HG02981 (cell line): ENCODE results near the gene SRCAP.

Experiments
- ATAC-seq: cut with Tn5 transposase; IDR thresholded peaks from one replicate; pipeline ENCODE4 v1.9.1; 2021; ENCODE audit warnings: mild to moderate bottlenecking, moderate library complexity; ENCODE audit not compliant: unreplicated experiment

The SRCAP gene

DNA sequence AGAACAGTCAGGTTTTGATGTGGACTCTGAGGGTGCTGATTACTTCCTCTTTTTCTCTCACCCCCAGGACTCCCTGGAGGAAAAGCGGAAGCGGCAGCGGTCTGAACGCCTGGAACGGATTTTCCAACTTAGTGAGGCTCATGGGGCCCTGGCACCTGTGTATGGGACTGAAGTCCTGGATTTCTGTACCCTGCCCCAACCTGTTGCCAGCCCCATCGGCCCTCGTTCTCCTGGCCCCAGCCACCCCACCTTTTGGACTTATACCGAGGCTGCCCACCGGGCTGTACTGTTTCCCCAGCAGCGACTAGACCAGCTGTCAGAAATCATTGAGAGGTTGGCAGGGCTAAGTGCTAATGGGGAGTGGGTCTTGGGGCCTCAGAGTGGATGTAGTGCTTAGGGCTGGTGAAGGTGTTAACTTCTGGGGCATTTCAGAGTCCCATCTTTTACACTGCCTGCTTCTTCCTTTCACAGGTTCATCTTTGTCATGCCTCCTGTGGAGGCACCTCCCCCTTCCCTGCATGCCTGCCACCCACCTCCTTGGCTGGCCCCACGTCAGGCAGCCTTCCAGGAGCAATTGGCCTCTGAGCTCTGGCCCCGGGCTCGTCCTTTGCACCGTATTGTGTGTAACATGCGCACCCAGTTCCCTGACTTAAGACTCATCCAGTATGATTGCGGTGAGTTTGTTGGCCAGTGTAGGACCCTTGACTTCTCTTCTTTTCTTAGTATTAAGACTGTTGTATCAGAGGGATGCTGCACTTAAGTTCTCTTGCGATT, 30.1 kb downstream of the SRCAP start:
- no peak for ATAC-seq

DNA sequence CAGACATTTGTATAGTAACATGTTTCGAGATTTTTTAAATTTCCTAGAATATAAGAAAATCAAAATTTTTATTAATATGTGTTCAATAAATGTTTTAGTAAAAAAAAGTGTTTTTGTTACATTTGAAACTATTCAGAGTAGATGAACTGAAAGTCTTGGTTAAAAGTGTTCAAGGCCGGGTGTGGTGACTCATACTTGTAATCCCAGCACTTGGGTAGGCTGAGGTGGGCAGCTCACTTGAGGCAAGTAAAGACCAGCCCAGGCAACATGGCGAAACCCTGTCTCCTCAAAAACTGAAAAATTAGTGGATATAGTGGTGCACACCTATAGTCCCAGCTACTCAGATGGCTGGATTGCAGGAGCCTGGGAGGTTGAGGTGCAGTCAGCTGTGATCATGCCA, 32.4 kb downstream of the SRCAP start:
- no peak for ATAC-seq

GRCh38 chr16:30736995-30737793, 38.2 kb downstream of the SRCAP start:
- ATAC-seq, result no peak

DNA sequence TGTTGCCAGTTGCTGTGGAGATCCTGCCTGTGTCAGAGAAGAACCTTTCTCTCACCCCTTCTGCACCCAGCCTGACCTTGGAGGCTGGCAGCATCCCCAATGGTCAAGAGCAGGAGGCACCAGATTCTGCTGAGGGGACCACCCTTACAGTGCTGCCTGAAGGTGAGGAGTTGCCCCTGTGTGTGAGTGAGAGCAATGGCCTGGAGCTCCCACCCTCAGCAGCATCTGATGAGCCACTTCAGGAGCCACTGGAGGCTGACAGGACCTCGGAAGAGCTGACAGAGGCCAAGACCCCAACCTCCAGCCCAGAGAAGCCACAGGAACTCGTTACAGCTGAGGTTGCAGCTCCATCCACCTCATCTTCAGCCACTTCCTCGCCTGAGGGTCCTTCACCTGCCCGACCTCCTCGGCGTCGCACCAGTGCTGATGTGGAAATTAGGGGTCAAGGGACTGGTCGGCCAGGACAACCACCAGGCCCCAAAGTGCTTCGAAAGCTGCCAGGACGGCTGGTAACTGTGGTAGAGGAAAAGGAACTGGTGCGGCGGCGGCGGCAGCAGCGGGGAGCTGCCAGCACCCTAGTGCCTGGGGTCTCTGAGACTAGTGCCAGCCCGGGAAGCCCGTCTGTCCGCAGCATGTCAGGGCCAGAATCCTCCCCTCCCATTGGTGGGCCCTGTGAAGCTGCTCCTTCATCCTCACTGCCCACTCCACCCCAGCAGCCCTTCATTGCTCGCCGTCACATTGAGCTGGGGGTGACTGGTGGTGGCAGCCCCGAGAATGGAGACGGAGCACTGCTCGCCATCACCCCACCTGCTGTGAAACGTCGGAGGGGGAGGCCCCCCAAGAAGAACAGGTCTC, 39.0 kb downstream of the SRCAP start:
- no peak for ATAC-seq

DNA sequence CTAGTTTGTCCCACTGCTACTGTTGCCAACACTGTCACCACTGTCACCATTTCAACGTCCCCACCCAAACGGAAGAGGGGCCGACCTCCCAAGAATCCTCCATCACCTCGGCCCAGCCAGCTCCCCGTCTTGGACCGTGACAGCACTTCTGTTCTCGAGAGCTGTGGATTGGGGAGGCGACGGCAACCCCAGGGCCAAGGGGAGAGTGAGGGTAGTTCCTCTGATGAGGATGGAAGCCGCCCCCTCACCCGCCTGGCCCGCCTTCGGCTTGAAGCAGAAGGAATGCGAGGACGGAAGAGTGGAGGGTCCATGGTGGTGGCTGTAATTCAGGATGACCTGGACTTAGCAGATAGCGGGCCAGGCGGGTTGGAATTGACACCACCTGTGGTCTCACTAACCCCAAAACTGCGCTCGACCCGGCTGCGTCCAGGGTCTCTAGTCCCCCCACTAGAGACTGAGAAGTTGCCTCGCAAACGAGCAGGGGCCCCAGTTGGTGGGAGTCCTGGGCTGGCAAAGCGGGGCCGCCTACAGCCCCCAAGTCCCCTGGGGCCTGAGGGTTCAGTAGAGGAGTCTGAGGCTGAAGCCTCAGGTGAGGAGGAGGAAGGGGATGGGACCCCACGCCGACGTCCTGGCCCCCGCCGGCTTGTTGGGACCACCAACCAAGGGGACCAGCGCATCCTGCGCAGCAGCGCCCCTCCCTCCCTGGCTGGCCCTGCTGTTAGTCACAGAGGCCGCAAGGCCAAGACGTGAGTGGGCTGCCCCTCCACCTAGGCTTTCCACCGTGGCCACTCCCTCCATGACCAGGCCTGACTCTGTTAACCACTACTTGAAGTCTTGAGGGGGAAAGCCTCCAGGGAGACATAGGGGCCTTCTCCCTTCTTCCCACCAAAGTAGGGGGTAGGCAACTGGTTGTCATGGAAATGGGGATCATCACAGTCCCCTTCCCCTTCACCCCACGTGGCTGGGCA, 40.3 kb downstream of the SRCAP start:
- ATAC-seq, result no peak

GRCh38 chr16:30740364-30741251, 41.6 kb downstream of the SRCAP start:
- ATAC-seq, result no peak

- ATAC-seq, result no peak
Observed at GRCh38 chr16:30741461-30741914, 42.5 kb downstream of the SRCAP start.

- ATAC-seq, result no peak
Observed at GRCh38 chr16:30743716-30744115, 44.7 kb downstream of the SRCAP start.

DNA sequence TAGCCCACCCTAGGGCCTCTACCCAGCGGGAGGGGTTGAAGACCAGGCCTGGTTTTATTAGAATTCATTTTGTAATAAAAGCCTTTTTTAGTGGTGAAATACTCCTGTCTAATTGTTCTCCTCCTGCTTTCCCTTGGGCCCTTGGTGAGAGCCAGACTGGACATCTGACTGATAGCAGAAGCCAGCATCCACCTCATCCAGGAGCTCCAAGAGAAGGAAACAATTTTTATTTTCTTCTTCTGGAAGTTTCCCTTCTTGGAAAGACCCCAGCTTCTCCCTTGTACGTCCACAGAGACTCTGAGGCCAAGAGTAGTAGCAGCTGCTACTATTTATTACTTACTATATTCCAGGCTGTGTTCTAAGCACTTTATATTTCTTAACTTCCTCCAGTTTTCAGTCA, 45.2 kb downstream of the SRCAP start:
- ATAC-seq, result no peak

- ATAC-seq, result no peak
Observed at GRCh38 chr16:30745082-30745481, 46.1 kb downstream of the SRCAP start.

DNA sequence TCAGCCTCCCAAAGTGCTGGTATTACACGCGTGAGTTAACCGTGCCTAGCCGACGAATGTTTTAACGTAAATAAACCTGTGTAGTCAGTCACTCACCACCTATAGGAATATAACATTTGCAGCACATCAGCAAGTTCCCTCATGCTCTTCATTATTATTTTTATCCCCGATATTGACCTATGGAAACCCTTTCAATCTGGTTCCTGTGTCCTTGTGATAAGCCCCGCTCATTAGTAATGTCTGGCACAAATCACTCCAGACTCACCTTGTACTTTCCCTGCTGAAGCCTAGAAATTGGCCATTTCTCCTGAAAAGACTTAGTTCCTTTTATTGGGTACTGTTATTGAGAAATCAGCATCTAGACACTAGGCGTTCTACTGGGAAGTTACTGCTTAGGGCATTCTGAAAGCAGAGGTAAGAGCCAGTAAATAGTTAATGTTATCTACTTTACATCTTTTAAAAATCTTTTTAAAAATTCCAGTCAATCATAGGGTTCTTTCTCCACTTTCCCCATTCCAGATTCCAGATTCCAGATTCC, 47.7 kb downstream of the SRCAP start:
- ATAC-seq, result no peak

GRCh38 chr16:30747331-30747730, 48.4 kb downstream of the SRCAP start:
- no peak for ATAC-seq

- peak; percentile 98 for ATAC-seq
Observed at GRCh38 chr16:30747799-30748633, 49.0 kb downstream of the SRCAP start, which contains the start of gene PHKG2. TSS of gene PHKG2 (plus strand) at chr16:30748425. CDS start at chr16:30748821, 396 bp downstream.

- ATAC-seq, result peak; percentile 4
Observed at GRCh38 chr16:30748634-30749445, 49.9 kb downstream of the SRCAP start.

GRCh38 chr16:30750201-30750600, 51.2 kb downstream of the SRCAP start:
- ATAC-seq, result no peak

GRCh38 chr16:30750876-30751465, 52.0 kb downstream of the SRCAP start:
- no peak for ATAC-seq

DNA sequence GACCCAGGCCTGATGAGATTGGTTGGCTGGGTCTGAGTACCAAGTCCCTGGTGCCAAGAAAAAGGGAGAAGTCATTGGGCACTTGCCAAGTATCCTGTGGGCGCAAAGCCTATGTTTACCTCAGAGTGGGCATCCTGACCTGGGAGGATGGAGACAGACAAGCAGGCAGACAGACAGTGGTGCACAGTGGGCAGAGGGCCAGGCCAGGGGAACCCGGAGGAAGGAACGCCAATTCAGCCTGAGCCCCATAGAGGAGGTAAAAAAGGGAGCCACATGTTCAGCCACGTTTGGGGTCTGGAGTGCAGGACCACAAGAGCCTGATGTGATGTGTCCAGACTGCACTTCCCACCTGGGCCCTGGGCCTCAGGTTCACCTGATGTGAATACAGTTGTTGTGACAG, 54.6 kb downstream of the SRCAP start:
- ATAC-seq, result no peak
